NCI-H2196 treated with DMSO at 0.1 percent for 48 hours (cell line): ENCODE measurements around the gene ZNF75A.

ENCODE experiments used
- DNase-seq: peaks from one replicate; lab custom pipeline; 2025; ENCODE audit not compliant: unreplicated experiment; lab: John Stamatoyannopoulos, UW

The ZNF75A gene

DNA sequence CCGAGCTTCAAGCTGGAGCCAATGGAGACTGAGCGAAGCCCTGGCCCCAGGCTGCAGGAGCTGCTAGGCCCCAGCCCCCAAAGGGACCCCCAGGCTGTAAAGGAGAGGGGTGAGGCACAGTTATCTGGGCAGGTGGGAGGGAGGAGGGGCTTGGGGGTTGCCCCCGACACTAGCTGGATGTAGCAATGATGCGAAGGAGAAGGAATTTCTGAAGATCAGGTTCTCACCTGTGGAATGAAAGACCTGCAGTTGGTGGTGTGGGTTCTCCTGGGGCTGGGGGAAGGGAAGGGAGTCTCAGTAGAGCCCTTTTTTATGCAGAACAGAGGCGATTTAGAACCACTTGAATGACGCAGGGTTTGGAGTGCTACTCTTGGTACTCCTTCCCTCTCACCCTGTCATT lies 20.2 kb upstream of the ZNF75A start:
- no peak for DNase-seq

DNA sequence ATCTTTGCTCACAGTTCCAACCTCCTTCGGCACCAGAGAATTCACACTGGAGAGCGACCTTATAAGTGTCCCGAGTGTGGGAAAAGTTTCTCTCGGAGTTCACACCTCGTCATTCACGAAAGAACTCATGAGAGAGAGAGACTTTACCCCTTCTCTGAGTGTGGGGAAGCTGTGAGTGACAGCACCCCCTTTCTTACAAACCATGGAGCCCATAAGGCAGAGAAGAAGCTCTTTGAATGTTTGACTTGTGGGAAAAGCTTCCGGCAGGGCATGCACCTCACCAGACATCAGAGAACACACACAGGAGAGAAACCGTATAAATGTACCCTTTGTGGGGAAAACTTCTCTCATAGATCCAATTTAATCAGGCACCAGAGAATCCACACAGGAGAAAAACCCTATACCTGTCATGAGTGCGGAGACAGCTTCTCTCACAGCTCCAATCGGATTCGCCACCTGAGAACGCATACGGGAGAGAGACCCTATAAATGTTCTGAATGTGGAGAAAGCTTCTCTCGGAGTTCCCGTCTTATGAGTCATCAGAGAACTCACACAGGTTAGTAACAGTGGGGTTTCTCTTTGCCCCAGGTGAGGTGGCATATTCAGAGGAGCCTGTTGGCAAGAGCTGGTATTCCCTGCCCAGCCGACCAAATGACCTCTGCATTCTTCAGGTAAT lies 15.2 kb upstream of the ZNF75A start:
- no peak for DNase-seq

DNA sequence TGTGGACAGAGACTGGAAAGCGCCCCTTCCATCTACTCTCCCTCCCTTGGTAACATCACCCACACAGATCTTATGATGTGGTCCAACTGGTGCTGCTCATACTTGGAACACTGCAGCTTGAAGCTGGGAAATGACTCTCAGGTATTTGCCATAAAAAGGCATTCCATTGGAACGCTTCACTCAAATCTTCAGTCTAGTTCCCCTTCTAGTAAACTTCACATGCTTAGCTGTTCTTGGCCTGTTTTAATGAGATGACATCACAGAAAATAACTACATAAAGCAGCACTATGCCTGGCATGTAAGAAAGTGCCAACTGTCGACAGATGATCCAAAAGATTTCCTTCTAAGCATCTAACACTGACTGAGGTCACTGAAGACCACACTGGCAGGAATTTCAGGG lies 12.7 kb upstream of the ZNF75A start:
- DNase-seq, result no peak

DNA sequence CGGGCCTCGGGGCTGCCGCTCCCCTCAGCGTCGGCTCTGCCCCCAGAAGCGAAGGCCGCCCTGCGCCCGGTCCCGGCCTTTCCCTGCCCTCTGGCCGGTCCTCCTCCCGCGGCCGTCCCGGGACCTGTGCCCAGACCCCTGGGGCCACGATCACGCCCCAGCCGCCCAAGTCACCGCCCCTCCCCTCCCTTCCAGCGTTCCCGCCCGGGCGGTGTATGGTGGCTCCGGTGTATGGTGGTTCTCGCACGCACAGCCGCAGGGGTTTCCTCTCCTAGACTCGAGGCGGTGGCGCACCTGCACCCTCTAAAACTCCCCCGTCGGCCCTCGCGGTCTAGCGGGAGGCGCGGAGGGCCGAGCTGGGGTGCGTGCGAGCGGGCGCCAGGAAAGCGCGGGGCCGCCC lies 10.1 kb upstream of the ZNF75A start:
- no peak for DNase-seq

DNA sequence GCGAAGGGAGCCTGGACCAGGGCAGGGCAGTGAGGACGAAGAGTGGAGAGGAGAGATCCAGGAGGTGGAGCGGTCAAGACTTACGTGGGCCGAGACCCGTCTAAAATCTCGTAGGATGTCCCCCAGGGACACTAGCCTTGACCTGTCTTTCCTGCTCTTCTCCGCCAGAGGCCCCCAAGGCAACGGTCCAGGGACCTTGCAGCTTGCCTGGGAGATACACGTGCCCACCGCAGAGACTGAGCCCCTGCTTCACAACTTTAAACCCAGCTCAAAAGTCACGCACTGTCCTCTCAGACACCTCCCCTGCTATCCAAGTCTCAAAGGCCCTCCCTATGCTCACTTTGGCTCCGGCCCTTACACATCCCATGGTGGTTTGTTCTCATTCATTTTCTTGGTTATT lies 9.5 kb upstream of the ZNF75A start:
- no peak for DNase-seq

DNA sequence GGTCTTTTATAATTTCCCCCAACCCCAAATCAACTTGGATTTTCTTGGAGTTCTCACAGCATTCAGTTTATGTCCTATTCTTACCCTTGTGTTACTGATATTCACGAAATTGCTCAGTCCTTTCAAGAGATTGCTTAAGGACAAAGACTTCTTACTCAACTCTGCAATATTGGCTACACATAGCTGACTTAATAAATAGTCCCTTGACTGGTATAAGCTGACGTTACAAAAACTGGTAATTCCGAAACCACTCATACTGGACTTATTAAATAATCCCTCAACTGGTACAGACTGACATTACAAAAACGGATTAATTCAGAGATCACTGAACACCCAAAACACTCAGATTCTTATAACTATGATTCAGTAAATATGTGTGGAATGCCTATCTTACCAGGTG lies 927 bp upstream of the ZNF75A start:
- no peak for DNase-seq

DNA sequence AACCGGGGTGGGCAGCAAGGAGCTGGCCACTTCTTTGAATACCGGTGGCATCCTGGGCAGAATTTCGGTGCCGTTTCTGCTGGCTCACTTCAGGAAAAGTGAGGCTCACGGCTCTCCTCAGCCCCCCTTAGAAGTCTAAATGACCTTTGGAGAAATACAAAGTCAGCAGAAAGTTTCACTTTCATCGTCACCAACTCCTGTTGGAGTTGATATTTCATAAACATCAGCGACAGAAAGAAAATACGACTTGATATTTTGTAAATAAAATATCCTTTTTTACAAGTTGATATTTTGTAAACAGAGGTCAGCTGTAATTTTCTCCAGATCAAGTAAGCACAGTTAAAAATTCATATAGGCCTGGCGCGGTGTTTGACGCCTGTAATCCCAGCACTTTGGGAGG lies 781 bp downstream of the ZNF75A start:
- DNase-seq, result no peak

DNA sequence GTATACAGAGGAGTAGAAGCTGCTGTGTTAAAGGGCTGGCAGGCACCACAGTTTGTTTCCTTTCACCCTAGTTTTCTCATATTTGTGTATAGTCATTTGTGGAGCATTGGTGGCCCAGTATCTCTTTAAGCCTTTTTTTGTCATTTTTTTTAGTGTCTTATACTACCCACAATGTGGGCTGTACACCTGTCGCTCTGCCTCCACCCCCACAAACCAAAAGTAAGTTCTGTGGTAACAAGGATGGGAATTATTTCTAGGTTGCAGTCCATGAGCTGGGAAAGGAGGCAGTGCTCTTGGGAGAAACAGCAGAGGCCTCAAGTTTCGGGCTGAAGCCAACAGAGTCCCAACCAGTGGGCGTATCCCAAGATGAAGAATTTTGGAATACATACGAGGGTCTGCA lies 6.2 kb downstream of the ZNF75A start:
- DNase-seq, result no peak

DNA sequence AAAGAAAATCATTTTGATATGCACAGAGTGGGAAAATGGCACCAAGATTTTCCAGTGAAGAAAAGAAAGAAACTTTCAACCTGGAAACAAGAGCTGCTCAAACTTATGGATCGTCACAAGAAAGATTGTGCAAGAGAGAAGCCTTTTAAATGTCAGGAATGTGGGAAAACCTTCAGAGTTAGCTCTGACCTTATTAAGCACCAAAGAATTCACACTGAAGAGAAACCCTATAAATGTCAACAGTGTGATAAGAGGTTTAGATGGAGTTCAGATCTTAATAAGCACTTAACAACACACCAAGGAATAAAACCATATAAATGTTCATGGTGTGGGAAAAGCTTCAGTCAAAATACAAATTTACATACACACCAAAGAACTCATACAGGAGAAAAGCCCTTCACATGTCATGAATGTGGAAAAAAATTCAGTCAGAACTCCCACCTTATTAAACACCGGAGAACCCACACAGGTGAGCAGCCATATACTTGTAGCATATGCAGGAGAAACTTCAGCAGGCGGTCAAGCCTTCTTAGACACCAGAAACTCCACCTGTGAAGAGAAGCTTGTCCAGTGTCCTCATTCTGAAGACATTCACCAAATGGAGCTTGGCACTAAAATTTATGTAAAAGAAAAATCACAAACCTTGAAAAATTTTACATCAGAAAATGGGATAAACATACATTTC lies 12.2 kb downstream of the ZNF75A start:
- DNase-seq, result no peak

DNA sequence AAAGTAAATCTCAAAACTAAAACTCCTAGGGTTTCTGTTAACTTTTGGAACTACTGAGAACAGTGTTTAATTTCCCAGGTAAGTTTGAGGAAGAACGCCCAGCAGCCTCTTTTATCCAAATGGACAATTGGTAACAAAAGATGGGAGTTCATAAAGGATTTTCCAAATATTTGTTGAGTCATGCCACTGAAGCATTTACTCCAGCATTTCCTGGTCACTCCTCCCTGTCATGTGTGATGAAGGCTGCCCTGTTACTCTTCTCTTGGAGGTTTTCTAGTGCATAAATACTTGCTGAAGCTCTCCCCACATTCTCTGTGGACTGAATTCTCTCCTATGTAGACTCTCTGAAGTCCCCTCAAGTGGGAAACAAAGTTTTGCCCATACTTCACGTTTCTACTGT lies 16.5 kb downstream of the ZNF75A start:
- DNase-seq, result no peak

DNA sequence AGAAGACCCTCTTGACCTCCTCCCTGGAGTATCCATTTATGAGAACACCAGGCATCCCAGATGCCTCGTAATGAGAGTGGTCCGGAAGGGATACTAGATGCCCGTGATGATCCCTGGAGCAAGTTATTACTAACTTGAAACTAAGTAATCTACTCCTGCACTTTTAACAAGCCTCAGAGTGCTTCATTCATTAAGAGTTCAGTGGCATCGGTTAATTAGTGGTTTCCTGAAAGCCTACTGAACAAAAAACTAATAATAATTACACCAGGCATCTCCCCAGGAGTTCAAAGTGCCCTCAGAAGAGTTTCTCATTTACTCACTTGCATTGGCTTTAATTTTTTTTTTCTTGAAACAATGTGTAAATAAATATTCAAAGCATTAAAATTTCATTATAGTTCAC lies 22.2 kb downstream of the ZNF75A start:
- no peak for DNase-seq

DNA sequence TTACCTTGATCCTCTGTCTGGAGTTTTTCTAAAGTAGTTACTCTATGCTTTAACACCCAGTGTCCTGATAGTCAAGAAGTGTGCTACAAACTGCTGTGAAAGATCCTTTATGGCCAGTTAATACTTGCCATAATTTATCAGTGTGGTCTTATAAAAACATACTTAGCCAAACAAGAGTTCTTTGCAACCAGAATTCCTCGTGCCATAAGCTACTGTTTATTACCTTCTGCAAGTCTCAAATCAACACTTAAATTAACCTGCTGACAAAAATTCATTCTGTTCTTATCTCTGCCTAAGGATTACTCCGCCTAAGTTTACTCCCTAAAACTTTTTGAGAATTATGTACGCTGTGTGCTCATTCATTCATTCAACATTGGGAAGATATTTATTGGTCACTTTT lies 22.8 kb downstream of the ZNF75A start:
- DNase-seq, result no peak

DNA sequence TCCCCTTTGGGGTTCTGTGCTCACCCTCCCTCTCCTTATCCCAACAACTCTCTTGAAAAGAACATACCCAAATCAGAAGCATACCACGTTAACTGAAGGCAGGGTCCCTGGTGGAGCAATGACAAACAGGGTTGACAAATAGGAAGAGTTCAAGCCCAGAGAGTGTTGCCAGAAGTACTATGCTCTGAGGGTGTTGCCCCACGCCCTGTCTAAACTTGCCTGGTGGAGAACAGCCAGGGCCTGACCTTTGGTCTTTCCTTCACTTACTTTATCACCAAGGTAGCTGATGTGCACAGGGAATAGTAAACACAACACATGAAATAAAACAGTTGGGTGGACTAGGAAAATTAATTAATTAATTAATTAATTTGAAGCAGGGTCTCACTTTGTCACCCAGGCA lies 23.3 kb downstream of the ZNF75A start:
- no peak for DNase-seq

DNA sequence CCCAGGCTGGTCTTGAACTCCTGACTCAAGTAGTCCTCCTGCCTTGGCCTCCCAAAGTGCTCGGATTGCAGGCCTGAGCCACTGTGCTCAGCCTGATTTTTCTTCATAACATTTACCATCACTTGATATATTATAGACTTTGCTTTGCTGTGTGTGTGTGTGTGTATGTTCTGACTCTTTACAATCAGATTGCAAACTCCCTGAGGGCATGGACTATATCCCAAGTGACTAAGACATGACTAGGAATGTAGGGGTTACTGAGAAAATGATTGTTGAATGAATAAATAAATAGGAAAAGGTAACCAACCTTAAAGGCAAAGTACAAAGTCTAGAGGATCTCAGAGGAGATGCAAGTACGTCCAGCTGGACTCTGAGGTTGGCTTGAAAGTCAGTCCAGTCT lies 40.7 kb downstream of the ZNF75A start:
- no peak for DNase-seq

DNA sequence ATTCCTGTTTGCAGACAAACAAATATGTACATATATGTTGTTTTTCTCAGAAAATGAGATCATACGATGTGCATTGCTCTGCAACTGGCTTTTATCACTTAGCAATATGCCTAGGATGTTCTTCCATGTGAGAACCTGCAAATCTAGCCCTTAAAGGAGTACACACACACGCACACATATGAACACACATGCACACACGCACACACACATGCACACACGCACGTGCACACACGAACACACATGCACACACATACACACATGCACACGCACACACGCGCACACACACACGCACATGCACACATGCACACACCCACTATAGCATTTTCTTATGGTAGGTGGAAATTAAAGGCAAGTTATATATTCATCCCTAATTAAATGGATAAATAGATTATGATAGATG lies 42.3 kb downstream of the ZNF75A start:
- no peak for DNase-seq

DNA sequence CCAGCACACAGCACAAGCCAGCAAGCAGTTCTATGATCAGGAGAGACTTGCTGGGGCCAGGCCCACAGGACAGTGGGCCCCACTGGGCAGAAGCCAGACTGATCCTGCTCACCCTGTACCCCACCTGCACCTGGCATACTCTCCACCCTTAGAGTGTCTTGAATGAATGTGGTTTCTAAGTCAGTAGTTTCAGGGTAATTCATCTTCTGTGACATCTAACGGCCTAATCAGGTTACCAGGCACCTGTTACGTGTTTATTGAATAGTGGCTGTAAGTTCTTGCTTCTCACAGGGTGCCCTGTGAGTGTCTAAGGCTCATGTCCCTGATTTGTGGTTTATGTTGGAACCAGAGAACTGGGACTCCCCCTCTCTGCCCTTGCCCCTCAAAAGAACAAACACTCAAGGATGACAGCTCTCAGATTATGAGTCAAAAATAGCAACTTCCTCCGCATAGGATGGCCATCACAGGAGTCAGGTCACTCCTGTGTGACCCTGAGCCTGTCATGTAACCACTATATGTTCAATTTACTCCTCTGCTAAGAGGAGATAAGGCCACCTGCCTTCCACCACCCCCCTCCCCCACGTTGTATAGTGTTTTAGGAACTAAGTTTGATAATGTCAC lies 43.4 kb downstream of the ZNF75A start:
- no peak for DNase-seq

DNA sequence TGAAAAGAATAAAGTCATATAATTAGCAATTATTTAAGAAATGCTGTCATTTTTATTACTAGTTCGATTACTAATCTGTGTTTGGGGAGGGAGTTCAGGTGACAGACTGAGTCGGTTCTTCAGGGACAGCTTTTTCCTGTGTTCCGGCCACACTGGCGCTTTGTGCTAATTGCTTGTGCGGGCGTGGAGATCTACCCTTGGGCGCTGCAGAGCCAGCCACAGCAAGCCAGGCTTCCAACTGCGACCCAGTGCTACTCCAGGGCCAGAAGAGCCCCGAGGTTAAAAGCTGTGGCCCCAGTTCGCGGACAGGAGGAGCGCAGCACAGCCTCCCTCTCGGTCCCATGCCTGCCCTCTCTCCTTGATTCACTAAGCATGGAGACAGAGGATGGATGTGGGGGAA lies 43.9 kb downstream of the ZNF75A start:
- no peak for DNase-seq

DNA sequence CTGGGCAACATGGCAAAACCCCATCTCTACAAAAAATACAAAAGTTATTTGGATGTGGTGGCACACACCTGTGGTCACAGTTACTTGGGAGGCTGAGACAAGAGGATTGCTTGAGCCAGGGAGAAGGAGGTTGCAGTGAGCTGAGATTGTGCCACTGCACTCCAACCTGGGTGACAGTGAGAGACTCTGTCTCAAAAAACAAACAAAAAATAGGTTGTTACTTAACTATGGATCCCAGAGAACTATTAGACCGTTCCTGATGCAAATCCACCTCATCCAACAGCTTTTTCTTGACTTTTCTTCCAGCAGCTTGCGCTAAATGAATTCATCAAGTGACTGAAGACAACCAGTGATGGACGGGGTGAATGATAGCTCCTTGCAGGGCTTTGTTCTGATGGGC lies 50.3 kb downstream of the ZNF75A start, which contains the start of gene OR2C1:
TSS of gene OR2C1 (plus strand) at position 301 of the 400 bp plus-strand sequence. CDS start at position 353, 52 bp downstream.
- DNase-seq, result no peak

DNA sequence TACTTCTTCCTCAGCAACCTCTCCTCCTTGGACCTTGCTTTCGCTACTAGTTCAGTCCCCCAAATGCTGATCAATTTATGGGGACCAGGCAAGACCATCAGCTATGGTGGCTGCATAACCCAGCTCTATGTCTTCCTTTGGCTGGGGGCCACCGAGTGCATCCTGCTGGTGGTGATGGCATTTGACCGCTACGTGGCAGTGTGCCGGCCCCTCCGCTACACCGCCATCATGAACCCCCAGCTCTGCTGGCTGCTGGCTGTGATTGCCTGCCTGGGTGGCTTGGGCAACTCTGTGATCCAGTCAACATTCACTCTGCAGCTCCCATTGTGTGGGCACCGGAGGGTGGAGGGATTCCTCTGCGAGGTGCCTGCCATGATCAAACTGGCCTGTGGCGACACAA lies 50.8 kb downstream of the ZNF75A start:
- no peak for DNase-seq

DNA sequence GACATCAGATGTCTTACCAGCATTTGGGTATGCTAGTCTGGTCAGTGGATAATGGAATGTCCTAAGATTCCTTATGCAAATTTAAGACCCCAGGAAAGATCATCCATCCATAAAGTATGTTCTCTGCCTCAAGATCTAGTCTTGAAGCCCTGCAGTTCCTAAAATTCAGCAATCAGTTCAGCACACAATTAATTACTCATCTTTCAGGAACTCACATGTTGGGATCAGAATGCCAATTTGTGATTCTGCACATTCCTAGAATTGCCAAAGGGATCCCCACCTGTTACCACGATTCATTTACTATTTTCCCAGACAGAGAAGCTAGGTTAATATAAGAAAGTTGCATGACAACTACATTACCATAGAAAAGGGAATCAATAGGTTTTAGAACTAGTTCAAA lies 53.6 kb downstream of the ZNF75A start:
- DNase-seq, result no peak

DNA sequence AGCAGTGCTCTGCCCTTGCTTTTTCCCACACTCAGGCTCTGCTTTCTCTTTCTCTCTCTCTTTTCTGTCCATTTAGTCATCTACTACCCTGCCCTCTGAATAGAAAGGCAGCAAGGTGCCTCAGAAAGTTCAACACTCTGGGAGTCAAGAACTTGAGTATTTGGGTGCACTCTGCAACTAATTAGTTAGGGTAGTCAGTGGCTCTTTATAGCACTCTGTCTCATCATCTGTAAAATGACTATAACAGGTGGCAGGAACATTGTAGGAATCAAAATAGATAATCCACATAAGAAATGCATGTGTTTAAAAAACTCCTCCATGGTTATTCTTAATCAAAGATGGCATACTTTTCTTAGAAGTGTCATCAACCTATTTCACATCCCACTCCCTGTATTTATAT lies 57.6 kb downstream of the ZNF75A start:
- DNase-seq, result no peak

DNA sequence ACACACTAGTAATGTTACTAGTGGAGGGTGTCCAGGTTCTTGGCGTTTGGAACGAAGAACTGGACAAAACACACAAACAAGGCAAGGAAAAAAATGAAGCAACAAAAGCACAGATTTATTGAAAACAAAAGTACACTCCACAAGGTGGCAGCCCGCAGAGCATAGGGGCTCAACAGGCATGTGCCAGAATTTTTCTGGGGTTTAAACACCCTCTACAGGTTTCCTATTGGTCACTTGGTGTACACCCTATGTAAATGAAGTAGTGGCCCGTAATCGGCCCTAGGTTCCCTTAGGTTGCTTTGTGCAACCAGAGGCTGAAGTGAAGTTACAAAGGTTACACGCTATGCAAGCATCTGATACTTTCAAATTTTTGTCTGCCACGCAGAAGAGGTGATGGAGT lies 58.5 kb downstream of the ZNF75A start:
- DNase-seq, result no peak
